Activated CD8-positive, alpha-beta memory T cell treated with anti-CD3 and anti-CD28 coated beads for 1 hour (primary cell): ENCODE results near the gene MEF2A.

Source experiments
- DNase-seq, 2 donors: peaks; one replicate each; pipeline ENCODE4 v3.0.0-alpha.2; 2020; ENCODE audit warnings: low read depth in 1 of 2; ENCODE audit errors: extremely low read depth in 1 of 2

The MEF2A gene

GRCh38 chr15:99604865-99605264 lies 39.1 kb downstream of the MEF2A start:
- no peak for DNase-seq

GRCh38 chr15:99605490-99605931 lies 39.7 kb downstream of the MEF2A start:
- no peak for DNase-seq

GRCh38 chr15:99605990-99606389 lies 40.2 kb downstream of the MEF2A start:
- DNase-seq: no peak

- no peak for DNase-seq
Observed at GRCh38 chr15:99606646-99607045, 40.9 kb downstream of the MEF2A start.

GRCh38 chr15:99613481-99613880 lies 47.7 kb downstream of the MEF2A start:
- no peak for DNase-seq

GRCh38 chr15:99613887-99614647 lies 48.3 kb downstream of the MEF2A start:
- no peak for DNase-seq

- DNase-seq: no peak
Observed at GRCh38 chr15:99614749-99615288, 49.0 kb downstream of the MEF2A start.

- DNase-seq: no peak
Observed at GRCh38 chr15:99615460-99615859, 49.7 kb downstream of the MEF2A start.

GRCh38 chr15:99616129-99616528 lies 50.3 kb downstream of the MEF2A start:
- no peak for DNase-seq

- DNase-seq: no peak
Observed at GRCh38 chr15:99616773-99617342, 51.1 kb downstream of the MEF2A start.

- DNase-seq: no peak
Observed at GRCh38 chr15:99618941-99619411, 53.2 kb downstream of the MEF2A start.

GRCh38 chr15:99619712-99620111 lies 53.9 kb downstream of the MEF2A start:
- DNase-seq: no peak

GRCh38 chr15:99620178-99620577 lies 54.4 kb downstream of the MEF2A start:
- DNase-seq: no peak

- DNase-seq: no peak
Observed at GRCh38 chr15:99621767-99622166, 56.0 kb downstream of the MEF2A start.

- DNase-seq: no peak
Observed at GRCh38 chr15:99628374-99629001, 62.7 kb downstream of the MEF2A start.

GRCh38 chr15:99630607-99631131 lies 64.9 kb downstream of the MEF2A start:
- no peak for DNase-seq

- no peak for DNase-seq
Observed at GRCh38 chr15:99631255-99631654, 65.5 kb downstream of the MEF2A start.

GRCh38 chr15:99632521-99632920 lies 66.7 kb downstream of the MEF2A start:
- DNase-seq: no peak

GRCh38 chr15:99633655-99634054 lies 67.9 kb downstream of the MEF2A start:
- DNase-seq: no peak

GRCh38 chr15:99634576-99634975 lies 68.8 kb downstream of the MEF2A start:
- DNase-seq: no peak

- DNase-seq: no peak
Observed at GRCh38 chr15:99635145-99635544, 69.4 kb downstream of the MEF2A start.
